NCI-H82 (cell line): ENCODE results near the gene LYPD6.
A peak's percentile ranks its signal among the peaks of the same experiment; 100 is the strongest.
"Not testable (repeated sequence)": the region's sequence is repeated elsewhere in the genome, so short reads cannot be mapped to it uniquely, and the experiment has no call there.

Experiments
- DNase-seq: peaks from one replicate; lab custom pipeline; 2025; lab: John Stamatoyannopoulos, UW

Gene LYPD6

DNA sequence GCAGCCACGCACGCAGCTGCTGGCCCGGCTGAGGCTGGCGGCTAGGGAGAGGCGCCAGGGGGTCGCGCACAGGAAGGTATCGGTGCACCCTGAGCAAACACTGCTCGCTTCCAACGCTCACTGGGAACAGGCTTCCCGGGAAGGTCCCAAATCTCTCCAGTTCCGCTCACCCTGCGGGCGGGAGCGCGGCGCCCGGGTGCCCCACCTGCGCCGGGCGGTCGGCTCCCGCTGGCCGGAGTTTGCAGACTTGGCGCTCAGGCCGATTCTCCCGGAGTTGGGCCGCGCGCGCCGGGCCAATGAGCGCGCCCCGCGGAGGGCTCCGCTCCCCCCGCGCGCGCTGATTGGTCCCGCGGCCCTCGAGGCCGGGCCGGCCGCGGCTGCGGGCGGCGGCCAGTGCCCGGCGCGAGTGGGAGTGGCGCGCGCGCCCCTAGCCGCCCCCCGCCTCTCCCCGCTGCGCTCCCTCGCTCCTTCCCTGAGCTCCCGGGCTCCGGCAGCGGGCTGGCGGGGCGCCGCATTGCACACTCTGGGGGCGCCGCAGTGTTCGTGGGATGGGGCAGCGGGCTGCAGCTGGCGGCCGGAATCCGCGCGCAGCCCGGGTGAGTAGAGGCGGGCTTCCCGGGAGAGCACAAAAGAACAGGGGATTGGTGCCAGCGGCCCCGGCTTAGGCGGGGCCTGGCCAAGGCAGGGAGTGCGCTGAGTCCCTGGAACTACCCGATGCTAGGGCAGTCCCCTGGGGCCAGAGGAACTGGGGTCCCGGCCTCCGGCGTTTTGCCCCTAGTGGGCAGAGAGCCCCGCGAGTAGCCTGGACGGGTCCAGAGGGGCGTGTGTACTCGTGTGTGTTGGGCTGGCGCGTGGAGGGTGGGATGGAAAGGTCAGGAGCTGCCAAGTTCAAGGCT is at the start of gene LYPD6:
Gene LYPD6 (plus strand): TSS at position 461 of the 896 bp plus-strand sequence. CDS start 107,122 bp downstream, outside the sequence.
- DNase-seq, result peak; percentile 86

GRCh38 chr2:149281441-149281840 is 48.9 kb upstream of the LYPD6 start:
- DNase-seq, result no peak

GRCh38 chr2:149290662-149291061 is 39.7 kb upstream of the LYPD6 start:
- no peak for DNase-seq

DNA sequence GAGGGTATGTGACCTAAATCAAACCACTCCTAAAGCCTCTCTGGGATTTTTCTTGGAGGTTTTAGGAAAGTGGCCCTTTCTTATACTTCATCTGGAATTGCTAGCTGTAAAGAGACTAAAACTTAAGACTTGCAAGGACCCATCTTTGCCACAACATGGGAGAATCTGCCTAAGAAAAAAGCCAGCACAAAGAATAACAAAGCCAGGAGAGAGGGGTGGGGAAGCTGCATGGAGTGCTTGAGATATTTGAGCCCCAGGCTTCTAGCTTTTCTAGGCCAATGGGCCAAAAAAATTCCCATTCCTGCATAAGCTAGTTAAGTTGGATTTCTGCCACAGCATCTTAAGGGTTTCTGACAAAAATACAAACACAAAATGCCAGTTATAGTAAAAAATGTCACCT is 38.5 kb upstream of the LYPD6 start:
- DNase-seq, result no peak

DNA sequence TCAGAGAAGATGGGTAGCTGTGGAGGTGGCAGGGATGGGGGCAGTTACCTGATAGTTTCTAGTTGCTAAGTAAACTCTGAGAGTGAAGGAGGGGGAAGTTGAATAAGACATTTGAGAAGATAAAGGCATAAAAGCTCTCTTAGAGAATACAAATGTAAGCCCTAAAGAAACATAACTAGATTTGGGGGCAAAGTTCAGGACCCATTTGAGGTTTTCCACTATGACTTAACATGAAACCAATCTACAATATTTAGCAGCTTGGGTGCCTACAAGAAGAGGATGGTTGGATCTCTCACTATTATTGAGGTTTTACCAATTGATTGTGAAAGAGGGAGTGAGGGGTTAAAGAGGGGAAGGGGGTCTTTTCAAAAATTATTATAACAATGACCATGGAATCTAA is 34.4 kb upstream of the LYPD6 start:
- no peak for DNase-seq

- no peak for DNase-seq
These were observed 23.4 kb upstream of the LYPD6 start for GRCh38 chr2:149307014-149307413.

DNA sequence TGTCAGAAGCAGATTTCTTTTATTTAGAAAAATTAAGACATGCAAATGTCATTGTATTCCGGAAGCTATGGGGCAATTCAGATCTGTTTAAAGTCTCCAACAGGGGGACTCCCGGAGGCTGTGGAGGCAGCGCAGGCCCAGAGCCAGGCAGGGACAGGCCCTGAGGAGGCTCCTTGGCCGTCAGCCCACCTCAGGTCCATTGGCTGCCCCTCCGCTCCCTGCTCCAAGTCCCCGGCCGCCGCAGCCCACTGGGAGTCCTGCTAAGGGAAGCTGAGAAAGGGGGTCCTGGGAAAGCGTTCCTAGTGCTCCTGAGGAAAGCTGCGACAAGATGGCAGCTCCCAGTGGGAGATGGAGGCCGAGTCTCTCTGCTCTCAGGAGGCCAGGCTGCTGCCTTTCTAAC is 20.0 kb upstream of the LYPD6 start:
- no peak for DNase-seq

DNA sequence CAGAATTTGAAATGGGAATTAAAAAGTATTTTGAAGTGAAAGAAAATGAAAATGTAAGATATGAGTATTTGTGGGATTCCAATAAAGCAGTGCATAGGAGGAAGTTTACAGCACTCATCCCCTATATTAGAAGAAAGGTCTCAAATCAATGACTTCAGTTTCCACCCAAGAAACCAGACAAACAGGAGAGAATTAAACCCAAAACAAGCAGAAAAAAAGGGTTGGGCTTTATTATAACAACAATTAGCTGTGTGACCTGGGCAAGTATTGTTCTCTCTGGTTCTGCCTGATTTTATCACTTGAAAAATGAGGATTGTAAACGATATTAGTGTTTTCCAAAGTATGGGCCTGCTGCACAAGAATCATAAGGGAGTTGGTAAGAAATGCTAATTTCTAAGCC is 18.3 kb upstream of the LYPD6 start:
- DNase-seq, result no peak

GRCh38 chr2:149313512-149313972 is 16.8 kb upstream of the LYPD6 start:
- peak; percentile 70 for DNase-seq

- no peak for DNase-seq
These were observed 15.7 kb upstream of the LYPD6 start for GRCh38 chr2:149314687-149315086.

- no peak for DNase-seq
These were observed 14.9 kb upstream of the LYPD6 start for GRCh38 chr2:149315461-149315860.

- DNase-seq, result not testable (repeated sequence)
These were observed 11.8 kb upstream of the LYPD6 start for GRCh38 chr2:149318566-149318965.

DNA sequence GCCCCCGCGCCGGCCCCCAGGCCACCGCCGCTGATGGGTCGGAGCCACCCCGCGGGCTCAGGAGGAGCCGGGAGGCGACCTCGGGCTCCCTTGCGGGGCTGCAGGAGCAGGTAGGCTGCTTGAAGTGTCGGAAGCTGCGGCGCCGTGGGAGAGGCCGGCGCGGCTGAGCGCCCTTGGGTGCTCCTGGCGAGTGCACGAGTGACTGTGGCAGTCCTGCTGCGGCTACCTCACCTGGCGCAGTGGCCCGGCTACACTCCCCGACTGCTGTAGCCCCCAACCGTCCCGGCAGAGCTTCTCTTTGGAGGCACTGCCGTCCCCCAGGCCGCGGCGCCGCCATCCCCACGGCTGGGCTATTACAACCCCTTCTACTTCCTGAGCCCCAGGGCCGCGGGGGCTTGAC is 10.0 kb upstream of the LYPD6 start:
- no peak for DNase-seq

GRCh38 chr2:149329068-149329467 is 1.3 kb upstream of the LYPD6 start:
- peak; percentile 53 for DNase-seq

DNA sequence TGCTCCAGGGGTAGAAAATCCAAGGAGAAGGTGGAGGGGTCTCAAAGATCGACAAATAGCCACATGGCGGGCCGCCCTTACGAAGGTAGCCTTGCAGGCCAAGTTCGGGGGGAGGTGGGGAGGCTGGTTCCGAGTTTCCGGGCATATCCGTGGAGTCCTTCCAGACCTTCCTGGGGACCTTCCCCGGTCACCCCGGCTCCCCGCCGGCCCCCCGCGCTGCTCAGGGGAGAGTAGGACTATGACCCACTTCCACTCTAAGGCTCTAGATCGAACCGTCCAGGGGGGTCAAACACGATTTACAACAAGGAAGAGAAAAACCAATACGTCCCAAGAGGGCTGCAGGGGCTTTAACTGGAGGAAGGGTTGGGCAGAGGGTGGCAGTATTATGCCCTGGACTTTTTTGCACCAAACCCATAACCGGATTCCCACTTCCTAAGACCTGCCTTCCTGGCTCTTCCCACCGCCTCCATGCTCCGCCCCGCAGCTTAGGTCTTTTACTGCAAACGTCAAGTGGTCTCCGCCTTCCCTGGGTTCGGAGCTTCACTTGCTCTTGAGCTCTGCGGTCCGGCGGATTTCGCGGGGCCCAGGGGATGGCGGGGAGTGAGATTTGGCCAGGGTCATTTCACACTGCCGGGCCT is 779 bp upstream of the LYPD6 start:
- peak; percentile 88 for DNase-seq

GRCh38 chr2:149331023-149331400 is 625 bp downstream of the LYPD6 start:
- no peak for DNase-seq

GRCh38 chr2:149332364-149332763 is 2.0 kb downstream of the LYPD6 start:
- DNase-seq, result no peak

- DNase-seq, result no peak
These were observed 3.2 kb downstream of the LYPD6 start for GRCh38 chr2:149333636-149334035.

DNA sequence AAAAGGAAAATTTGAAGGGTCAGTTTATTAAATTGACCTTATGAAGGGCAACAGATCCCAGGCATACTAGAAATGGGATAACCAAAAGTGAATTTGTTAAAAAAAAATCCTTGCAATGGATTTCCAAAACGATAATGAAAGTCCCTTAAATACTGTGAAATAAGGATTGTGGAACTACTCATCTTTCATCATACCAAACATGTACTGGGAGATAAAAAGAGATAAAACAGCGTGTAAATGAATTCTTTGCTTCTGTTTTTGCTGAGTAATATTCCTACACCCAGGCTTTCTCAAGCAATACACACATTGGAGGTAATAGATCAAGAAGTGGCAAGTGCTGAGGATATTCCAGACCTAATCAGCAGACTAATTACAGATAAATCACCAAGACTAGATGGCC is 3.8 kb downstream of the LYPD6 start:
- DNase-seq, result no peak

GRCh38 chr2:149339324-149339723 is 8.9 kb downstream of the LYPD6 start:
- no peak for DNase-seq

DNA sequence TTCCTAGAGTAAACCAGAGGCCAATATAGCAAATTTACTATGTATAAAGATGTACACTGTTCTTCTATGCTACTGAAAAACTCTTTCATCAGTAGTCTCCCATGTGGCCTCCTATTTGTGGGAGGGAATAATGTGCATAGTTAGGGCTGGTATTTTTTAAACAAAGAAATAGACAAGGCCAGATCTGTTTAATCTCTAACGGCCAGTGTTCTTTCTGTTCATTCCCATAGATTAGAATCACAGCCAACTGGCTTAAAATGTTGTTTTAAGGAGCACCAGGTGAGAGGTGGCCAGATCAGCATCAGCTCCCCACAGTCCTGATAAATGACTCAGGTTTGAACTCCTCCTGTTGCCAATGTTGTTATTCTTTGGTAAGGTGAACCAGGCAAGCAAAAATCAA is 12.1 kb downstream of the LYPD6 start:
- no peak for DNase-seq

DNA sequence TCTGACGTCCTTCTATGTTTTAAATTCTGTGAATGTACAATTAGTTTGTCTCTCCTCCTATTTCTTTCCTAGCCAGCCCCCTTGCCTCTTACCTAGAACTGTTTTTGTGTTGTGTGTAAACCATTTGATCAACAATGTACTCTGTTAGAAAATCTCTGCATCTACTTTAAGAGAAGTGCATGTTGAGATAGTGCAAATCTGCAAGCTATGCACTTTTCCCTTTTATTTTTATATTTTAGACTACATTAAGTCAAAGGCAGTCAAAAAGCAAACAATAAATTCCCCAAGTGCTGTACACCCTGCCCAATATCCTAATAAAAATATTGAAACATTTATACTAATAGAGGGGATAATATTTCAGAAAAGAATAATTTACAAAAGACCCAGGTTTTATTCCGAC is 13.7 kb downstream of the LYPD6 start:
- DNase-seq, result no peak

- DNase-seq, result no peak
These were observed 15.9 kb downstream of the LYPD6 start for GRCh38 chr2:149346272-149346671.
